NOMO-1 treated with dmso at 0.1 percent for 144 hours (cell line): ENCODE data around the gene GDI1.

Experiments used
- DNase-seq: peaks from one replicate; lab custom pipeline; 2025; ENCODE audit not compliant: unreplicated experiment; lab: John Stamatoyannopoulos, UW

GDI1 gene

DNA sequence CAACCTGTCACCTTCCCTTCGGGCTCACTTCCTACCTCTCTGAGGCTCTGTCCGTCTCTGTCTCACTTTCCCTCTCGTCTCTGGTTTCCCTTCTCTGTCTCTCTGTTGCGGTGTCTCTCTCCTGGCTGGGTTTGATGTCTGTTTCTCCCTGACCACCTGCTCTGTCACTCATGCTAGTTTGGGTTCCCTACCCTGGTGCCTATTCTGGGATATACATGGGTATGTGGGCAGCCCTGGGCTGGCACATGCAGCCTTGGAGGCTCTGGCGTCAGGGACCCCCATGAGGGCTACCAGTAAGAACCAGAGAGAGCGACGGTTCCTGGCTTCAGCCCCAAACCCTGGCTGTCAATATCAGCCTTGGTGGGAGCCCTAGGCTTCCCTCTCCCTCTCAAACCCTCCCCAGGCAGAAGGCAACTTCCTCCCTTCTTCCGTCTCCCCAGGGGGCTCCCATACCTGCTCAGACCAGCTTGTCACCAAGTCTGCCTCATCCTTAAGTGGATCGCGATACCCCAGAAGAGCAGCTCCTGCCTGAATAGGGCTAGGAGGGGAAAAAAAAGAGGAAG lies 28.2 kb upstream of the GDI1 start:
- DNase-seq = no peak

DNA sequence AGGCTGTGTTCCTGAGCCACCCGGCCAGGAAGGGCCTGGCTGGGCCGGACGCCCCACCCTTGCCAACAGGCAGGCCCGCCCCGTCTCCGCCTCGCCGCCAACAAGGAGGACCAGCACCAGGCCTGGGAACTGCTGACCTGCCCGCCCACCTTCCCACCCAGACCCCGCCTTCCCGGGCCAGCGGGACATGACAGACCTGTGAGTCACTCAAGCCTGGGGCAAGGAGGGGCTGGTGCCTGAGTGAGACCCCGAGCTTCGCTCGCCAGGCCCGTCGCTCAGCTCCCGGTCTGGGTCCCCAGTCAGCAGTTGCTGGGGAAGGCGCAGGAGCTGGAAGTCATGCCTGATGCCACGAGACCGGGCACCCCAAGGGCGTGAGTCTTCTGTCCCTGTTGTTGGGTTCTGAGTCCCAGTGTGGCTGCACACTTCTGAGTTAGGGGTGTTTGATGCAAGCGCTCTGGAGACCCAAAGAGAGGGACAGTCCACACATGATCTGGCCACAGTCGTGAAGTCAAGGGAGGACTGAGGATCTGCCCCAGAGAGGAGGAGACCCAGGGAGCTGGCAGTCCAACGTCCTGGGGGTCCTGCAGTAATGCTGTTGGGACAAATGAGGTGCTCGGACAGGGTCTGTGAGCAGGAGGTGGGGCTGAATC lies 27.6 kb upstream of the GDI1 start, which contains the start of gene DNASE1L1:
Gene DNASE1L1, minus strand, starts transcription at position 33 of the 650 bp plus-strand sequence. CDS start 3,686 bp downstream, outside the sequence.
- peak; percentile 81 for DNase-seq

DNA sequence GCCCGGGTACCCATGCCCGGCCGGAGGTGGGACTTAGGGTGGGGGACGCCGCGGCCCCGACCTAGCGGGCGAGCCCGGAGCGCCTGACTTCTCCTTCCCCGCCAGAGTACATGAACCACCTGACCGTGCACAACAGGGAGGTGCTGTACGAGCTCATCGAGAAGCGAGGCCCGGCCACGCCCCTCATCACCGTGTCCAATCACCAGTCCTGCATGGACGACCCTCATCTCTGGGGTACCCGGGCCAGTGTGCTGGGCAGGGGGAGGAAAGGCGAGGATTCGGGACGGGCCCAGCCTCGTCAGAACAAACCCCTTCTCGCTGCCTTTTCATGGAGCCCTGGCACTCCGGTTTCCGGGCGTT lies 25.0 kb upstream of the GDI1 start:
- DNase-seq = peak; percentile 9

DNA sequence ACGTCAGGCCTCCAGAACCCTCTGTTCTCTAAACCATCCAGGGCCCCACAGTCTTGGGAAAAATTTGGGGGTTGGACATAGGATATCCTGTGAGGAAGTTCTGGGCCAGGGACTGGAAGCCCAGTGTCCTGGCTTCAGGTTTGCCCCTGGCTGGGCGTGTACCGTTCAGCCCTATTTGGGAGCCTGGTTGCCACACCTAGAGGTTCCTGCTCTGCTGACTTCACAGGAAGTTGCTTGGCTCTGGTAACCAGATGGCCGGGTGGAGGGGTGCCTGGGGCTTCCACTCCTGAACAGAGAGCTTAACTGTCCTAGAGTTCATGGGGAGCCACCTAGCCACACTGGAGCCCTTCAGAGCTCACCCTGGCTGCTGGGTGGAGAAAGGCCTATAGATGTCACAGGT lies 24.5 kb upstream of the GDI1 start:
- peak; percentile 13 for DNase-seq

DNA sequence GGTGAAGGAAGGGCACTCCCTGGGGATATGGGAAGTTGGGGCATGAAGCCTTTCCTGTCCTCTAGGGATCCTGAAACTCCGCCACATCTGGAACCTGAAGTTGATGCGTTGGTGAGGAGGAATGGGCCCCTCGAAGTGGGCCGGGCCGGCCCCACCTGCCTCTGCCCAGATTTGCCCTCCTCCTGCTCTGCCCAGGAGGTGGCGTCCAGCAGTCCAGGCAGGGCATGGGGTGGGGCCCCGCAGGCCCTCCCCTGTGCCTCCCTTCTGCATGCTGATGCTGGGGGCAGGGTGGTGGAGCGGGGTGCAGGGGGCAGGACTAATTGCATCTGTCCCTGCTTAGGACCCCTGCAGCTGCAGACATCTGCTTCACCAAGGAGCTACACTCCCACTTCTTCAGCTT lies 23.8 kb upstream of the GDI1 start:
- DNase-seq = no peak

DNA sequence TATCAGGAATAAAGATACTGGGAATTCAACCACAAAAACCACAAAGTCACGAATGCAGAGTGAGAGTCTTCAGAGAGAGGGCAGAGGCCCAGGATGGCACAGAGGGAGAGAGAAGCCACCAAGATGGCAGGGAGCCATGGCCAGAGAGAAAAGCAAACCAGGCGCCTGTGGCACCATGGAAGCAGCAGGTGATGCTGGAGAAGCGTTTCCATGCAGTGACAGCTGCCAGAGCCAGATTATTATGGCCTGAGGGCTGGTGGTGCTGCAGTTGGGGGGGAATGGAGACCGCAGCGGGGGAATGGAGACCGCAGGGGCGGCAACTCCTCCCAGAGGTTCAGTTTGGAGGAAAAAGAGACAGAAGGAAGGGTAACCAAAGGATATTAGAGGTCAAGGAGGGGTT lies 19.8 kb upstream of the GDI1 start:
- DNase-seq = no peak

DNA sequence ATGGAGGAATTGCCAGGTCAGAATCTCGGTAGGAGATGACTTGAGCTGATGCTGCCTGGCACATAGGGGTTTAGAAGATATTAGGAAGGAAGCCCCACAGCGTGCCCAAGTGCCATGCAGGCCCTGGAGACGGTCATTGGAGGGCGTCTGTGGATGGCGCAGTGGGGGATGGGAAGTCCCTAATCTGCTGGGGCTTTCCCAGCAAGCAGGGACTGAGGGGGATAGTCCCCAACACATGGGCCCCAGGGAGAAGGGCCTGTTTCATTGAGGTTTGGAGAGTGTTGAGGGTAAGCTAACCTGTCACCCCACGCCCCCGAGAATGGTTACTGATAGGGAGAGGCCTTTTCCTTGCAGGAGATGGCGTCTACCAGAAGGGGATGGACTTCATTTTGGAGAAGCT lies 17.8 kb upstream of the GDI1 start:
- no peak for DNase-seq

DNA sequence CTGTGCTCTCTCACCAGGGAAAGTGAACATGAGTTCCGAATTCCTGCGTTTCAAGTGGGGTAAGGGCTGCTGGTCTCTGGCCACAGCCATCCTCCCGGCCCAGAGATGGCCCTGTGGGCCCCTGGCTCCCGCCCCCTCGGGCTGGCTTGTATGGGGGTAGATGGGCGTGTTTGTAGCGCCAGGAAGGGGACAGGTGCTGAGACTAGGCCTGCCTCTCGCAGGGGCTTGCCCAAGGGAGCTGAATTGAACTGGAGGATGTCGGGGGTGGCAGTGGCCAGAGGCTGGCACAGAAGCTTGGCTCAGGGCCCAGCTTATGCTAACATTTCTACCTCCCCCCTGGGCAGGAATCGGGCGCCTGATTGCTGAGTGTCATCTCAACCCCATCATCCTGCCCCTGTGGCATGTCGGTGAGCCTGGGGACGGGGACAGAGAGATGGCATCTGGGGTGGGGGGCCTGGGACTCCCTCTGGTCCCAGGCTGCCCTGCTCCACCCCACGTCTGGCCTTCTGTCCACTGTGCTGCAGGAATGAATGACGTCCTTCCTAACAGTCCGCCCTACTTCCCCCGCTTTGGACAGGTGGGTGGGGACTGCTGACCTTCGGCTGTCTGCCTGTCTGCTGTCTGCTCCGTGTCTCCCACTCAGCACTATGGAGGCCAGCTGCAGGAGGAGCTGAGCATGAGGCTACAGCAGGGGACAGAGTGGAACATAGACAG lies 17.1 kb upstream of the GDI1 start:
- no peak for DNase-seq

DNA sequence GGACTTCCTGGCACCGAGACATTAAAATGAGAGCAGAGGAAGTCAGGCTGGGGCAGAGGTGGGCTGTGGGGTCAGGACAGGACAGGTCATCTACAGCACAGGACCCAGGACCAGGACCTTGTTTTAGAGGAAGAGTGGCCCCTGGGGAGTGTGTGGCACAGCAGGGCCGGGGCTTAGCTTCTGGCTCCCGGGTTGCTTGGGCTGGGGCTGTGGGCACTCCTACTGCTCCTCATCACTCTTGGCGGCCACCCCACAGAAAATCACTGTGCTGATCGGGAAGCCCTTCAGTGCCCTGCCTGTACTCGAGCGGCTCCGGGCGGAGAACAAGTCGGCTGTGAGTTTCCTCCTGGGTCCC lies 16.6 kb upstream of the GDI1 start:
- DNase-seq = no peak

DNA sequence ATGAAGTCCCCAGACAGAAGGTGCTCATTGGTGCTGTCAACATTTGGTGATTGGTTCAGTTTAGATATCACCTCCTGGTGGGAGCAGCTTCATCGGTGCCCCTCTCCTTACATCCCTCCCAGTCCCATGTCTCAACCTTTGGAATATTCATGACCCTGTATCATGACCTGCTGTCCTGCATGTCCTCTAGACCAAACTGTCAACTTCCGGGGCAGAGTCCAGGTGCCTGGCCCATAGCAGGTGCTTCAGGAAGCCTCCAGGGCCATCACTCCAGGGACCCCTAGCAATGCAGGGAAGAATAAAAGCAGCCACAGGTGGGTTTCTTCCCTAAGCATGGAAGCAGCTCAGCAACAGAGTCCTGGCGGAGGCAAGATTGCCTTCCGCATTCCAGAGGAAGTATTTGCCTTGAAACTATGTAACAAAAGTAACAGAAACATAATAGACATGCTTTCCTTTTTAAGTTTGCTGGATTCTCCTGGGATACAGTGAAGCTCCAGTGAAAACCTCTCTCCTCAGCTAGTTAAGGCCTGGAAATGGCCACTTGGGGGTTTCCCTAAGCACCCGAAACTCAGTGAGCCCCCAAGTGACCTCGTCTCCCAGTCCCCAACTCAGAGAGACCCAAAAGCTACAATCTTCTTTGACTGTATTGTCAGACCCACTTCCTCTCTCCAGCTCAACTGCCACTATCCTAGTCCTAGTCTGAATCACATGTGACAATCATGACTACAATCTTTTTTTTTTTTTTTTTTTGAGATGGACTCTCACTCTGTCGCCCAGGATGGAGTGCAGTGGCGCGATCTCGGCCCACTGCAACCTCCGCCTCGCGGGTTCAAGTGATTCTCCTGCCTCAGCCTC lies 9.8 kb upstream of the GDI1 start:
- DNase-seq = no peak

DNA sequence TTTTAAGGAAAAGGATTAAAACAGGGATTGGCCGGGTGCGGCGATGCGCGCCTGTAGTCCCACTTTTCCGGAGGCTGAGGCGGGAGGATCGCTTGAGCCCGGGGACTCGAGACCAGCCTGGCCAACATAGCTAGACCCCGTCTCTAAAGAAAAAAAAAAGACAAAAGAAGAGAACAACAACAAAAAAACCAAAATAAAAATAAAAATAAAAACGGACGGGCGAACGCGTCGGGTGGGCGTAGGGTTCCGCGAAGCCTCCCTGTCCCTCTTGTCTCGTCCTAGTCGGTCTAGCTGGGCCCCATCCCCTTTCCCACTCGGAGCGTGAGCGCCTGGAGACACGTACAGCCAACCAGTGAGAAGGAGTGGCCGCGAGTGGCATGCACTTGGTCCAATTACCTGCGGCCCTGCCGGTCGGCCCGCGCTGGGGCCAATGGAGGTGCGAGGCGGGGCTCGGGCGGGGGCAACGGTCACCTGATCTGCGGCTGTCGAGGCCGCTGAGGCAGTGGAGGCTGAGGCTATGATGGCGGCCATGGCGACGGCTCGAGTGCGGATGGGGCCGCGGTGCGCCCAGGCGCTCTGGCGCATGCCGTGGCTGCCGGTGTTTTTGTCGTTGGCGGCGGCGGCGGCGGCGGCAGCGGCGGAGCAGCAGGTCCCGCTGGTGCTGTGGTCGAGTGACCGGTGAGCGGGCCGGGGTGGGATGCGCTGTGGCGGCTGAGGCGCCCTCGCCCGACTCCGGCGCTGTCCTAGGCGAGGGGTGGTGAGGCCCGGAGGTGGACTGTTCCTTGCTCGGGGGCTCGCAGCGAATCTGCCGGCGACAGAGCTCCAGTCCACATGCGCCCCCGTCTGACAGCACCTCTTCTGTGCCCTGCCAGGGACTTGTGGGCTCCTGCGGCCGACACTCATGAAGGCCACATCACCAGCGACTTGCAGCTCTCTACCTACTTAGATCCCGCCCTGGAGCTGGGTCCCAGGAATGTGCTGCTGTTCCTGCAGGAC lies 8.5 kb upstream of the GDI1 start, which contains the start of gene ATP6AP1:
Gene ATP6AP1, plus strand, starts transcription at position 502 of the 996 bp plus-strand sequence. Its CDS starts 16 bp downstream, at position 518.
- peak; percentile 85 for DNase-seq

DNA sequence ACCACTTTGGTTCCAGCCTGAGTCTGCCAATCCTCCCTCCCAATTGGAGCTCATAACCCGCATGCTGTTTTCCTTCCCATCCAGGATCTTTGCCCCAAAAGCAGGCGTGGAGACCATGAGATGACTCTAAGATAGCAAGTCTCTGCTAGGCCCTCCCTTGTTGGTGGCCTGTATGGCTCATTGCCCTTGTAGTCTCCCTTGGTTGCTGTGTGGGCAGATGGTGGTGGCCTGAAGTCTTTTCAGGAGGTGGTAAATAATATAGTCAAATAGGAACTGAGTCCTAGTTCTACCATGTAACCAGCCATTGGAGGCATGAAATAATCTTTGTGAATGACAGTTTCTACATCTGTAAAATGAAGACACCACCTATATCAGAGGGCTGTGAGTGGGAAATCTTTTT lies 7.2 kb upstream of the GDI1 start:
- no peak for DNase-seq

DNA sequence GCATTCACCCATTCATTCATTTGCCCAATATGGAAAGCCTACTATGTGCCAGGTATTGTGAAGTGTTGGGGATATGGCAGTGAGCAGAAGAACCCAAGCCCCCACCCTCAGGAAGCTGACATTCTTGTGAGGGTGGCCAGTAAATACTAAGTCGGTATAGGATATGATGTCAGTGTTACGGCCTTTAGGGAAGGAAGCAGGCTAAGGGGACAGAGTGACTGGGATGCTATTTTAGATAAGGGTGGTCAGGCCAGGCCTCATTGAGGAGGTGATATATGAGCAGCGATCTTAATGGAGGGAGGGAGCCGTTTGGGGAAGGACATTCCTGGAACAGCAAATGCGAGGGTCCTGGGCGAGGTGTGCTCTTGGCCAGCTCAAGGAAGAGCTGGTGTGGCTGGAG lies 6.5 kb upstream of the GDI1 start:
- DNase-seq = no peak

DNA sequence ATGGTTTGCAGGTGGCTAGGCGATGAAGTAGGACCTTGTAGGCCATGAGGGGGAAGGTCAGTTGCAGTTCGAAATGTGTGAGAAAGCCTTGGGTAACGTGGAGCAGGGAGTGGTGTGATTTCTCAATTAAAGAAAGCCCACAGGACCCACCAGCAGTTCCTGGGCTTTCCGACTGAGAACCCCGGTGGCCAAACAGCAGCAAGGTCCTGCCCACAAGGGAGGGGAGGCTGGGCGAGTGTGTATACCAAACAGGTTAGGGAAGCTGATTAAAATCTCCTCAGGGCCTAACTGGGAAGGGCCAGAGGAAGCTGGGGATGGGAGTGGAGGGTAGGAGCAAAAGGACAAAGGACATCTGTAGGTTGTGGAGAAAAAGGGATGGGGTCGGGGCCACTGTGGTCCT lies 6.0 kb upstream of the GDI1 start:
- DNase-seq = no peak

DNA sequence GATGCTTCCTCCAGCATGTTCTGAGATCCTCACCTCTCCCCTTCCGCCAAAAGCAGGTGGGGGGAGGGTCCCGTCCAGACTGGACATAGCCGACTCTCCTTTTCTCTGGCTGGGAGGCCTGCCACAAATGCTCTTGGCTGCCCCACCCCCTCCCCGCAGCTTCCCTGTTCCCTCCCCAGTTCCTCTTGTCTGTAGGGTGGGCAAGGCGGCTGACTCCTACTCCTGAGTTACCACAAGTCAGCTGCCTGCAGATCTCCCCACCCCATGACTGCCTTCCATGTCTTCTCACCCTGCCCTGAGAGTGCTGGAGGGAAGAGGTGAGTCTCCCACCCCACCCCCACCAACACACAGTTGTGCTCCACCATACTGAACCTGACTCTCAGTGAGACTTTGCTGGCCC lies 5.6 kb upstream of the GDI1 start:
- DNase-seq = no peak

DNA sequence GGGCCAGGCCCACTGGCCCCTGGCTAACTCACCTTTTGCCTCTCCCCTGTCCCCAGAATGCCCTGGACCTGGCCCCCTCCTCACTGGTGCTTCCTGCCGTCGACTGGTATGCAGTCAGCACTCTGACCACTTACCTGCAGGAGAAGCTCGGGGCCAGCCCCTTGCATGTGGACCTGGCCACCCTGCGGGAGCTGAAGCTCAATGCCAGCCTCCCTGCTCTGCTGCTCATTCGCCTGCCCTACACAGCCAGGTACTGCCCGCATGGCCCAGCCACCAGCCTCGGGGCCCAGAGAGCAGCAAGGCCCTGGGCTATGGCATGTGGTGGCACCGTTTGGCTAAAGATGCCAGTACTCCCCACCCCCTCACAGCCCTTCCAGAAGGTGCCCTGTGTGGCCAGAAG lies 4.7 kb upstream of the GDI1 start:
- no peak for DNase-seq

DNA sequence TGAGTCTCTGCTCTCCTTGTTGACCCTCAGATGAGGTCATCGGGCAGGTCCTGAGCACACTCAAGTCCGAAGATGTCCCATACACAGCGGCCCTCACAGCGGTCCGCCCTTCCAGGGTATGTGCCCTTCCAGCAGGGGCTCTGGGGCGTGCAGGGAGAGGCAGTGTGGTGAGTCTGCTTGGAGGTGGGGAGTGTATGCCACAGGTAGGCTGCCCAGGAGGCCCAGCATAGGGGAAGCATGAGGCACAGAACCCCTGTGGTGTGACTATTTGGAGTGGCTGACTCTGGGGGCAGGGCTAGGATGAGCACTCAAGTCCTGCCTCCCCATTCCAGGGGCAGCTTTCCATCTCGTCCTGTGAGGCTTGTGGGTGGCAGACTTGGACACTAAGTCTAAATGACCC lies 3.3 kb upstream of the GDI1 start:
- DNase-seq = no peak

DNA sequence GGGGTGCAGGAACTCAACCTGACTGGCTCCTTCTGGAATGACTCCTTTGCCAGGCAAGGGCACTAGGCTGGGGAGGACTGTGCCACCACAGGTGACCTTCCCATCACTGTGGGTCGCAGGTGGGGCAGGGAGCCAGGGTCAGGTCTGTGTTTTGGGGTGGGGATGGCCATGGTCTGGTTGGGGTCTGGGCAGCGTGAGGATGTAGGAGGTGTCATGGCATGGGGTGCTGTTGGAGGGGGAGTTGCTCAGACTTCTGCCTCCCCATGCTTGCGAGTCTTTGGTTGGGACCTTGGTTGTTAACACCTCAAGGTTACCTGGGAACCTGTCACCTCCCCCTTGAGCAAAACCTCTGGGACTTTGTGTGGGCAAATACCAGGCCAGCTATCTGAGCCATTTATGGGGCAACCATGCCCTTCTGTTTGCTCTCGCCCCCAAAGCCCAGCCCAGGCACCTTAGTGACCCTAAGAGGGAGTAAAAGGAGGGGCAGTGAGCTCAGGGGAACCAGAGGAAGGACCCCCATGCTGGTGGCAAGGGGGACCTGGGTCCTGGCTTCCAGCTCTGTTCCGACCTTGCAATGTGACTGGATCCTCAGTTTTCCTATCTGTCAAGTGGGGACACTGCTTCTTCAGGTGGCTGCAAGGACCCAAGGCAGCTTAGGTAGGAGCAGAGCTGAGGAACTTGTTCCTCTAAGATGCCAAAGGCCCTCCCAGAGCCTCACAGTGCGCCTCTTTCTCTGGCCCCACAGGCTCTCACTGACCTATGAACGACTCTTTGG lies 2.4 kb upstream of the GDI1 start:
- DNase-seq = no peak

DNA sequence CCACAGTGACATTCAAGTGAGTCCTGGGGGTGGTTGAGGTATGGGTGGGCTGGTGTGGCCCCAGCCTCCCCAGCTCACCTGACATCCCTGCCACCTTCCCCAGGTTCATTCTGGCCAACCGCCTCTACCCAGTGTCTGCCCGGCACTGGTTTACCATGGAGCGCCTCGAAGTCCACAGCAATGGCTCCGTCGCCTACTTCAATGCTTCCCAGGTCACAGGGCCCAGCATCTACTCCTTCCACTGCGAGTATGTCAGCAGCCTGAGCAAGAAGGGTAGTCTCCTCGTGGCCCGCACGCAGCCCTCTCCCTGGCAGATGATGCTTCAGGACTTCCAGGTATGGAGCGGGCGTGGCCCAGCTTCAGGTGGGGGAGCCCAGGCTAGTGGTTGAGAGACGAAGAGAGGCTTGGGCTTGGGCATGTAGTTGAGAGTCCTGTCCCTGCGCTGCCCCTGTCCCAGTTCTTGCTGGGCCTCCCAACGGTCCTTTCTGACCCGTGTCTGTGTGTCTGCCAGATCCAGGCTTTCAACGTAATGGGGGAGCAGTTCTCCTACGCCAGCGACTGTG lies 1.7 kb upstream of the GDI1 start:
- DNase-seq = no peak
